Fibroblast of skin of back (primary cell): ENCODE data around the gene HSPG2.

Experiments
- DNase-seq: peaks from one replicate; pipeline ENCODE4 v3.0.0-alpha.2; 2013

HSPG2 gene

GRCh38 chr1:21955501-21956281 lies 18.6 kb upstream of the HSPG2 start:
- no peak for DNase-seq

GRCh38 chr1:21955058-21955457 lies 17.9 kb upstream of the HSPG2 start:
- no peak for DNase-seq

- DNase-seq = no peak
Measured at GRCh38 chr1:21952786-21953520, 15.8 kb upstream of the HSPG2 start.

GRCh38 chr1:21951226-21951870 lies 14.2 kb upstream of the HSPG2 start:
- no peak for DNase-seq

GRCh38 chr1:21950734-21951133 lies 13.6 kb upstream of the HSPG2 start:
- DNase-seq = no peak

GRCh38 chr1:21946836-21947587 lies 9.9 kb upstream of the HSPG2 start:
- no peak for DNase-seq

GRCh38 chr1:21944733-21945073 lies 7.6 kb upstream of the HSPG2 start:
- DNase-seq = no peak

GRCh38 chr1:21942959-21943640 lies 6.0 kb upstream of the HSPG2 start:
- peak; percentile 84 for DNase-seq

- no peak for DNase-seq
Measured at GRCh38 chr1:21942464-21942863, 5.4 kb upstream of the HSPG2 start.

GRCh38 chr1:21941370-21941769 lies 4.3 kb upstream of the HSPG2 start:
- no peak for DNase-seq

- DNase-seq = no peak
Measured at GRCh38 chr1:21940492-21940891, 3.4 kb upstream of the HSPG2 start.

GRCh38 chr1:21939650-21940374 lies 2.7 kb upstream of the HSPG2 start:
- peak; percentile 99 for DNase-seq

- DNase-seq = no peak
Measured at GRCh38 chr1:21938732-21939538, 1.8 kb upstream of the HSPG2 start.

- peak; percentile 89 for DNase-seq
Measured at GRCh38 chr1:21937372-21938121, 437 bp upstream of the HSPG2 start.

GRCh38 chr1:21936366-21937031 lies 611 bp downstream of the HSPG2 start:
- DNase-seq = no peak

GRCh38 chr1:21935891-21936365 lies 1.2 kb downstream of the HSPG2 start:
- DNase-seq = no peak

- peak; percentile 80 for DNase-seq
Measured at GRCh38 chr1:21935393-21935804, 1.7 kb downstream of the HSPG2 start.

- no peak for DNase-seq
Measured at GRCh38 chr1:21933397-21934248, 3.5 kb downstream of the HSPG2 start.
